ENCODE results near the gene LRFN3. TPM values are rescaled to one million over a fixed set of nuclear protein-coding genes. Genes with fewer than 3 reads are reported as not detected.

LRFN3 gene
- total RNA-seq, 1 experiment from 2014 or later: 20.6 TPM

GRCh38 chr19:35888398-35888797 is 47.8 kb upstream of the LRFN3 start:
- H3K27ac Mint-ChIP-seq: no peak overlapping the region
- H3K4me3 Mint-ChIP-seq: no peak overlapping the region
- ChIA-PET CTCF (interaction anchor here (1.0 kb wide), 1 partner anchor 9 kb away, joined by 3 read pairs; no protein-coding TSS in a partner anchor), POLR2A (no interaction called here)
- no peaks in the 10 kb centered on the region for H3K9me3 Mint-ChIP-seq
- TF ChIP-seq, protein P1, sequence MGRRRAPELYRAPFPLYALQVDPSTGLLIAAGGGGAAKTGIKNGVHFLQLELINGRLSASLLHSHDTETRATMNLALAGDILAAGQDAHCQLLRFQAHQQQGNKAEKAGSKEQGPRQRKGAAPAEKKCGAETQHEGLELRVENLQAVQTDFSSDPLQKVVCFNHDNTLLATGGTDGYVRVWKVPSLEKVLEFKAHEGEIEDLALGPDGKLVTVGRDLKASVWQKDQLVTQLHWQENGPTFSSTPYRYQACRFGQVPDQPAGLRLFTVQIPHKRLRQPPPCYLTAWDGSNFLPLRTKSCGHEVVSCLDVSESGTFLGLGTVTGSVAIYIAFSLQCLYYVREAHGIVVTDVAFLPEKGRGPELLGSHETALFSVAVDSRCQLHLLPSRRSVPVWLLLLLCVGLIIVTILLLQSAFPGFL (CRISPR knock-in tag; IDR thresholded peaks at IDR 0.05; ENCODE audit: borderline replicate concordance): no peak
- TF ChIP-seq PRRX2 (CRISPR knock-in tag; IDR thresholded peaks at IDR 0.05) (no peak), FOXK1 (CRISPR knock-in tag; IDR thresholded peaks at IDR 0.05) (no peak), NFYB (CRISPR knock-in tag; conservative IDR thresholded peaks at IDR 0.05; ENCODE audit: low read depth) (no peak), ZNF425 (CRISPR knock-in tag; conservative IDR thresholded peaks at IDR 0.05) (no peak), GABPB1 (CRISPR knock-in tag; IDR thresholded peaks at IDR 0.05) (no peak), MXD4 (CRISPR knock-in tag; IDR thresholded peaks at IDR 0.05; ENCODE audit: borderline replicate concordance) (no peak), ZNF423 (CRISPR knock-in tag; IDR thresholded peaks at IDR 0.05) (no peak), ATF1 (CRISPR knock-in tag; IDR thresholded peaks at IDR 0.05) (no peak), NFATC4 (CRISPR knock-in tag; IDR thresholded peaks at IDR 0.05) (no peak)
- TF ChIP-seq, protein P2, sequence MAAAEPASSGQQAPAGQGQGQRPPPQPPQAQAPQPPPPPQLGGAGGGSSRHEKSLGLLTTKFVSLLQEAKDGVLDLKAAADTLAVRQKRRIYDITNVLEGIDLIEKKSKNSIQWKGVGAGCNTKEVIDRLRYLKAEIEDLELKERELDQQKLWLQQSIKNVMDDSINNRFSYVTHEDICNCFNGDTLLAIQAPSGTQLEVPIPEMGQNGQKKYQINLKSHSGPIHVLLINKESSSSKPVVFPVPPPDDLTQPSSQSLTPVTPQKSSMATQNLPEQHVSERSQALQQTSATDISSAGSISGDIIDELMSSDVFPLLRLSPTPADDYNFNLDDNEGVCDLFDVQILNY (CRISPR knock-in tag; IDR thresholded peaks at IDR 0.05): no peak
- TF ChIP-seq, protein P3, sequence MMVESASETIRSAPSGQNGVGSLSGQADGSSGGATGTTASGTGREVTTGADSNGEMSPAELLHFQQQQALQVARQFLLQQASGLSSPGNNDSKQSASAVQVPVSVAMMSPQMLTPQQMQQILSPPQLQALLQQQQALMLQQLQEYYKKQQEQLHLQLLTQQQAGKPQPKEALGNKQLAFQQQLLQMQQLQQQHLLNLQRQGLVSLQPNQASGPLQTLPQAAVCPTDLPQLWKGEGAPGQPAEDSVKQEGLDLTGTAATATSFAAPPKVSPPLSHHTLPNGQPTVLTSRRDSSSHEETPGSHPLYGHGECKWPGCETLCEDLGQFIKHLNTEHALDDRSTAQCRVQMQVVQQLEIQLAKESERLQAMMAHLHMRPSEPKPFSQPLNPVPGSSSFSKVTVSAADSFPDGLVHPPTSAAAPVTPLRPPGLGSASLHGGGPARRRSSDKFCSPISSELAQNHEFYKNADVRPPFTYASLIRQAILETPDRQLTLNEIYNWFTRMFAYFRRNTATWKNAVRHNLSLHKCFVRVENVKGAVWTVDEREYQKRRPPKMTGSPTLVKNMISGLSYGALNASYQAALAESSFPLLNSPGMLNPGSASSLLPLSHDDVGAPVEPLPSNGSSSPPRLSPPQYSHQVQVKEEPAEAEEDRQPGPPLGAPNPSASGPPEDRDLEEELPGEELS (CRISPR knock-in tag; IDR thresholded peaks at IDR 0.05): no peak
- TF ChIP-seq, protein P4, sequence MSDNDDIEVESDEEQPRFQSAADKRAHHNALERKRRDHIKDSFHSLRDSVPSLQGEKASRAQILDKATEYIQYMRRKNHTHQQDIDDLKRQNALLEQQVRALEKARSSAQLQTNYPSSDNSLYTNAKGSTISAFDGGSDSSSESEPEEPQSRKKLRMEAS (CRISPR knock-in tag; IDR thresholded peaks at IDR 0.05): no peak
- DNase-seq (ENCODE audit: low spot score): no peak
- no peaks in the 10 kb centered on the region for H3K4me1 Mint-ChIP-seq
- H3K27me3 Mint-ChIP-seq (ENCODE audit: low read depth): no peaks in the 10 kb centered on the region
- peaks cover 48% of the 10 kb centered on the region for H3K36me3 Mint-ChIP-seq
- no peak for ATAC-seq

- Mint-ChIP-seq H3K27ac (no peak overlapping the region), H3K36me3 (peaks cover 54% of the 10 kb centered on the region), H3K4me1 (no peaks in the 10 kb centered on the region), H3K27me3 (ENCODE audit: low read depth) (no peaks in the 10 kb centered on the region), H3K4me3 (no peak overlapping the region), H3K9me3 (no peaks in the 10 kb centered on the region)
- DNase-seq (ENCODE audit: low spot score) (no peak), ATAC-seq (no peak)
- POLR2A ChIA-PET: no interaction called here
- CTCF ChIA-PET: no interaction called here
- TF ChIP-seq RELA (CRISPR knock-in tag; IDR thresholded peaks at IDR 0.05; ENCODE audit: borderline replicate concordance) (no peak), CREM (CRISPR knock-in tag; IDR thresholded peaks at IDR 0.05) (no peak), SMAD4 (CRISPR knock-in tag; IDR thresholded peaks at IDR 0.05) (no peak)
- TF ChIP-seq, protein P3 (CRISPR knock-in tag; IDR thresholded peaks at IDR 0.05): no peak
- TF ChIP-seq, protein P5, sequence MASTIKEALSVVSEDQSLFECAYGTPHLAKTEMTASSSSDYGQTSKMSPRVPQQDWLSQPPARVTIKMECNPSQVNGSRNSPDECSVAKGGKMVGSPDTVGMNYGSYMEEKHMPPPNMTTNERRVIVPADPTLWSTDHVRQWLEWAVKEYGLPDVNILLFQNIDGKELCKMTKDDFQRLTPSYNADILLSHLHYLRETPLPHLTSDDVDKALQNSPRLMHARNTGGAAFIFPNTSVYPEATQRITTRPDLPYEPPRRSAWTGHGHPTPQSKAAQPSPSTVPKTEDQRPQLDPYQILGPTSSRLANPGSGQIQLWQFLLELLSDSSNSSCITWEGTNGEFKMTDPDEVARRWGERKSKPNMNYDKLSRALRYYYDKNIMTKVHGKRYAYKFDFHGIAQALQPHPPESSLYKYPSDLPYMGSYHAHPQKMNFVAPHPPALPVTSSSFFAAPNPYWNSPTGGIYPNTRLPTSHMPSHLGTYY (CRISPR knock-in tag; IDR thresholded peaks at IDR 0.05): no peak
- TF ChIP-seq, protein P6, sequence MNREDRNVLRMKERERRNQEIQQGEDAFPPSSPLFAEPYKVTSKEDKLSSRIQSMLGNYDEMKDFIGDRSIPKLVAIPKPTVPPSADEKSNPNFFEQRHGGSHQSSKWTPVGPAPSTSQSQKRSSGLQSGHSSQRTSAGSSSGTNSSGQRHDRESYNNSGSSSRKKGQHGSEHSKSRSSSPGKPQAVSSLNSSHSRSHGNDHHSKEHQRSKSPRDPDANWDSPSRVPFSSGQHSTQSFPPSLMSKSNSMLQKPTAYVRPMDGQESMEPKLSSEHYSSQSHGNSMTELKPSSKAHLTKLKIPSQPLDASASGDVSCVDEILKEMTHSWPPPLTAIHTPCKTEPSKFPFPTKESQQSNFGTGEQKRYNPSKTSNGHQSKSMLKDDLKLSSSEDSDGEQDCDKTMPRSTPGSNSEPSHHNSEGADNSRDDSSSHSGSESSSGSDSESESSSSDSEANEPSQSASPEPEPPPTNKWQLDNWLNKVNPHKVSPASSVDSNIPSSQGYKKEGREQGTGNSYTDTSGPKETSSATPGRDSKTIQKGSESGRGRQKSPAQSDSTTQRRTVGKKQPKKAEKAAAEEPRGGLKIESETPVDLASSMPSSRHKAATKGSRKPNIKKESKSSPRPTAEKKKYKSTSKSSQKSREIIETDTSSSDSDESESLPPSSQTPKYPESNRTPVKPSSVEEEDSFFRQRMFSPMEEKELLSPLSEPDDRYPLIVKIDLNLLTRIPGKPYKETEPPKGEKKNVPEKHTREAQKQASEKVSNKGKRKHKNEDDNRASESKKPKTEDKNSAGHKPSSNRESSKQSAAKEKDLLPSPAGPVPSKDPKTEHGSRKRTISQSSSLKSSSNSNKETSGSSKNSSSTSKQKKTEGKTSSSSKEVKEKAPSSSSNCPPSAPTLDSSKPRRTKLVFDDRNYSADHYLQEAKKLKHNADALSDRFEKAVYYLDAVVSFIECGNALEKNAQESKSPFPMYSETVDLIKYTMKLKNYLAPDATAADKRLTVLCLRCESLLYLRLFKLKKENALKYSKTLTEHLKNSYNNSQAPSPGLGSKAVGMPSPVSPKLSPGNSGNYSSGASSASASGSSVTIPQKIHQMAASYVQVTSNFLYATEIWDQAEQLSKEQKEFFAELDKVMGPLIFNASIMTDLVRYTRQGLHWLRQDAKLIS (CRISPR knock-in tag; IDR thresholded peaks at IDR 0.05; ENCODE audit: borderline replicate concordance): no peak
These were observed 46.6 kb upstream of the LRFN3 start for GRCh38 chr19:35889370-35890112.

Data from WTC11 (cell line).